ENCODE data around the gene JADE3. TPM values are rescaled to one million over a fixed set of nuclear protein-coding genes. Genes with fewer than 3 reads are reported as not detected.

The JADE3 gene
- under 1 TPM; 0.64 to 0.96 TPM for total RNA-seq

- POLR2A ChIA-PET: no interaction called here
- Mint-ChIP-seq H3K9me3 (no peaks in the 10 kb centered on the region), H3K36me3 (ENCODE audit: low read depth) (peaks cover 2% of the 10 kb centered on the region), H3K4me1 (peaks cover 8% of the 10 kb centered on the region), H3K4me3 (peak within 1 kb of the TSS; percentile 63), H3K27ac (no peak within 1 kb of the TSS), H3K27me3 (peaks cover 62% of the 10 kb centered on the region)
- CTCF ChIA-PET: interaction anchor here (2.1 kb wide), 1 partner anchor 9 kb away, joined by 7 read pairs; no protein-coding TSS in a partner anchor
- peak; percentile 25 for DNase-seq
Observed at GRCh38 chrX:46912098-46912602, at the start of gene JADE3. Gene JADE3 (plus strand): TSS chrX:46912421. CDS start chrX:46984895, 72,474 bp downstream.

DNA sequence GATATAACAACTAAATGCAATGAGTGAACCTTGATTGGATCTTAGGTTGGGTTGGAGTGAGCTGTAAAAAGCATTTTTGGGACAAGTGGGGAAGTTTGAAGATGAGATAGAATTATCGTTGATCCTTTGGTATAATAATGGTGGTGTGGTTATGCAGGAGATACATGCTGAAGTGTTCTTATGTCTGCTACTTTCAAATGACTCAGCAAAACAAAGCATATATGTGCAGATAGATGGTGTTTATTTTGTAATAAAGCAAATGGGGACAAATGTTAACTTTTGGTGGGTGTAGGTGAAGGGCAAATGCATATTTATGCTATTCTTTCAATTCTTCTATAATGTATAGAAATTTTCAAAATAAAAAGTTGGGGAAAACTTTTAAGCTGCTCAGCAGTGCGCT lies 49.1 kb upstream of the JADE3 start:
- Mint-ChIP-seq H3K4me3 (no peak overlapping the region), H3K9me3 (no peaks in the 10 kb centered on the region), H3K27me3 (no peaks in the 10 kb centered on the region), H3K36me3 (ENCODE audit: low read depth) (peaks cover 33% of the 10 kb centered on the region), H3K27ac (no peak overlapping the region), H3K4me1 (no peaks in the 10 kb centered on the region)
- no peak for DNase-seq
- ChIA-PET POLR2A (no interaction called here), CTCF (no interaction called here)

DNA sequence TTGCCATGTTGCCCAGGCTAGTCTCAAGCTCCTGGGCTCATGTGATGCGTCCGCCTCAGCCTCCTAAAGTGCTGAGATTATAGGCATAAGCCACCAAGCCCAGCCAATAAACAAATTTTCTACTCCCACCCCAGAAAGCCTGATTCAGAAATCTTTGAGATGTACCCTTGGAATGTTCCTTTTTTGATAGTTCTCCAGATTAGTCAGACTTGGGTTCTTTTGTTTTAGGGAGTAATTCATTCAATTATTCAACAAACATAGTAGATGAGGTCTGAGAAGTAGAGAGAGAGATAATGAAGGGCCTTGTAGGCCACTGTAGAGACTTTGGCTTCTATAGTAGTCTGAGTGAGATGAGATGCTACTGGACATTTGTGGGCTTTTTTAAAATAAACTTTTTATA lies 47.6 kb upstream of the JADE3 start:
- POLR2A ChIA-PET: no interaction called here

GRCh38 chrX:46865281-46865680 lies 46.9 kb upstream of the JADE3 start:
- no peaks in the 10 kb centered on the region for H3K9me3 Mint-ChIP-seq
- peaks cover 29% of the 10 kb centered on the region for H3K36me3 Mint-ChIP-seq (ENCODE audit: low read depth)
- DNase-seq: no peak
- POLR2A ChIA-PET: no interaction called here
- CTCF ChIA-PET: interaction anchor here (0.6 kb wide), 1 partner anchor 11 kb away, joined by 3 read pairs; no protein-coding TSS in a partner anchor
- H3K27ac Mint-ChIP-seq: peak overlapping the region; percentile 33
- no peak overlapping the region for H3K4me3 Mint-ChIP-seq
- no peaks in the 10 kb centered on the region for H3K27me3 Mint-ChIP-seq
- no peaks in the 10 kb centered on the region for H3K4me1 Mint-ChIP-seq

More for the DNA sequence above, 47.6 kb upstream of the JADE3 start:
- H3K4me1 Mint-ChIP-seq: no peaks in the 10 kb centered on the region
- no peaks in the 10 kb centered on the region for H3K27me3 Mint-ChIP-seq
- H3K27ac Mint-ChIP-seq: no peak overlapping the region
- no peak overlapping the region for H3K4me3 Mint-ChIP-seq
- CTCF ChIA-PET: interaction anchor here (0.6 to 1.0 kb wide), 2 partner anchors 12 to 25 kb away, joined by 3 to 8 read pairs; no protein-coding TSS in a partner anchor
- DNase-seq: no peak
- no peaks in the 10 kb centered on the region for H3K9me3 Mint-ChIP-seq
- H3K36me3 Mint-ChIP-seq (ENCODE audit: low read depth): peaks cover 31% of the 10 kb centered on the region

GRCh38 chrX:46866726-46867125 lies 45.5 kb upstream of the JADE3 start:
- Mint-ChIP-seq H3K9me3 (no peaks in the 10 kb centered on the region), H3K36me3 (ENCODE audit: low read depth) (peaks cover 27% of the 10 kb centered on the region), H3K4me1 (no peaks in the 10 kb centered on the region), H3K27ac (no peak overlapping the region), H3K27me3 (no peaks in the 10 kb centered on the region), H3K4me3 (no peak overlapping the region)
- DNase-seq: no peak
- ChIA-PET POLR2A (no interaction called here), CTCF (no interaction called here)

DNA sequence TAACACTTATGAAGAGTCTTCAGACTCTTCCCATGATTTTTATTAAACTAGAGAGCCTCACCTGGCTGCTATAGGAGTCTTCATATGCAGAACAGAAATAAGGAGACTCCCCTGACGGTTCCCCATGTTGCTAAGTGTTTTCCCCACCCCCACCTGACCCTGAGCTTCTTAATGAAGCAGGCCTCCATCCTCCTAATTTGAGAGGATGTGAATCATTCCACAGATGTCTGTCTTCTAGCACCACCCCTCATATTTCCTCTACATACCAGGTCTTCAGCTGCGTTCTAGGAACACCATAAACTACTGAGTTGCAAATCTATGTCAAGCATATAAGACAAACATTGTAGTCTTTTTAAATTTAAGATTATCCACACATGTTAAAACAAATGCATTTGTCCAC lies 38.5 kb upstream of the JADE3 start:
- H3K4me3 Mint-ChIP-seq: no peak overlapping the region
- ChIA-PET CTCF (no interaction called here), POLR2A (no interaction called here)
- H3K27ac Mint-ChIP-seq: no peak overlapping the region
- no peaks in the 10 kb centered on the region for H3K9me3 Mint-ChIP-seq
- DNase-seq: no peak
- no peaks in the 10 kb centered on the region for H3K27me3 Mint-ChIP-seq
- peaks cover 7% of the 10 kb centered on the region for H3K4me1 Mint-ChIP-seq
- H3K36me3 Mint-ChIP-seq (ENCODE audit: low read depth): peaks cover 8% of the 10 kb centered on the region

- Mint-ChIP-seq H3K4me1 (peaks cover 7% of the 10 kb centered on the region), H3K27me3 (no peaks in the 10 kb centered on the region), H3K4me3 (no peak overlapping the region), H3K9me3 (no peaks in the 10 kb centered on the region), H3K36me3 (ENCODE audit: low read depth) (peaks cover 5% of the 10 kb centered on the region), H3K27ac (no peak overlapping the region)
- POLR2A ChIA-PET: no interaction called here
- DNase-seq: no peak
- CTCF ChIA-PET: no interaction called here
Observed at GRCh38 chrX:46876901-46877300, 35.3 kb upstream of the JADE3 start.

GRCh38 chrX:46882266-46882665 lies 30.0 kb upstream of the JADE3 start:
- no peak for DNase-seq
- Mint-ChIP-seq H3K4me1 (no peaks in the 10 kb centered on the region), H3K27me3 (no peaks in the 10 kb centered on the region), H3K27ac (no peak overlapping the region), H3K9me3 (no peaks in the 10 kb centered on the region), H3K4me3 (no peak overlapping the region), H3K36me3 (ENCODE audit: low read depth) (peaks cover 6% of the 10 kb centered on the region)
- CTCF ChIA-PET: interaction anchor here (1.3 kb wide), 1 partner anchor 13 kb away, joined by 3 read pairs; no protein-coding TSS in a partner anchor
- POLR2A ChIA-PET: no interaction called here

DNA sequence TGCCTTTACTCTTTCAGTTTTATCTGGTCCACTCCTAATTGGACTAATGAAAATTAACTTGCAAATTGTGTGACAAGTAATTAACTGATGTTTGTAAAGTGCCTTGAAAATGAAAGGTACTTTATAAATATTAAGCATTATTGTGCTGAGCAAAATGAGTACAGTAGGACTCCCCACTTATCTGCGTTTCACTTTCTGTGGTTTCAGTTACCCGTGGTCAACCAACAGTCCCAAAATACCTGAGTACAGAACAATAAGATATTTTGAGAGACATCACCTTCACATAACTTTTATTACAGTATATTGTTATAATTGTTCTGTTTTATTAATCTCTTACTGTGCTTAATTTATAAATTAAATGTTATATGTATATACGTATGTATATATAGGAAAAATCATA lies 27.4 kb upstream of the JADE3 start:
- Mint-ChIP-seq H3K9me3 (no peaks in the 10 kb centered on the region), H3K4me3 (no peak overlapping the region), H3K36me3 (ENCODE audit: low read depth) (peaks cover 4% of the 10 kb centered on the region), H3K27me3 (no peaks in the 10 kb centered on the region), H3K27ac (no peak overlapping the region), H3K4me1 (no peaks in the 10 kb centered on the region)
- POLR2A ChIA-PET: no interaction called here
- CTCF ChIA-PET: interaction anchor here (1.1 kb wide), 1 partner anchor 18 kb away, joined by 4 read pairs; no protein-coding TSS in a partner anchor
- no peak for DNase-seq

GRCh38 chrX:46898207-46898606 lies 14.0 kb upstream of the JADE3 start:
- CTCF ChIA-PET: interaction anchor here (0.6 kb wide), 1 partner anchor 71 kb away, joined by 3 read pairs; no protein-coding TSS in a partner anchor
- Mint-ChIP-seq H3K36me3 (ENCODE audit: low read depth) (no peaks in the 10 kb centered on the region), H3K4me1 (no peaks in the 10 kb centered on the region), H3K27ac (no peak overlapping the region), H3K9me3 (no peaks in the 10 kb centered on the region), H3K27me3 (peaks cover 5% of the 10 kb centered on the region), H3K4me3 (no peak overlapping the region)
- no peak for DNase-seq
- POLR2A ChIA-PET: no interaction called here

DNA sequence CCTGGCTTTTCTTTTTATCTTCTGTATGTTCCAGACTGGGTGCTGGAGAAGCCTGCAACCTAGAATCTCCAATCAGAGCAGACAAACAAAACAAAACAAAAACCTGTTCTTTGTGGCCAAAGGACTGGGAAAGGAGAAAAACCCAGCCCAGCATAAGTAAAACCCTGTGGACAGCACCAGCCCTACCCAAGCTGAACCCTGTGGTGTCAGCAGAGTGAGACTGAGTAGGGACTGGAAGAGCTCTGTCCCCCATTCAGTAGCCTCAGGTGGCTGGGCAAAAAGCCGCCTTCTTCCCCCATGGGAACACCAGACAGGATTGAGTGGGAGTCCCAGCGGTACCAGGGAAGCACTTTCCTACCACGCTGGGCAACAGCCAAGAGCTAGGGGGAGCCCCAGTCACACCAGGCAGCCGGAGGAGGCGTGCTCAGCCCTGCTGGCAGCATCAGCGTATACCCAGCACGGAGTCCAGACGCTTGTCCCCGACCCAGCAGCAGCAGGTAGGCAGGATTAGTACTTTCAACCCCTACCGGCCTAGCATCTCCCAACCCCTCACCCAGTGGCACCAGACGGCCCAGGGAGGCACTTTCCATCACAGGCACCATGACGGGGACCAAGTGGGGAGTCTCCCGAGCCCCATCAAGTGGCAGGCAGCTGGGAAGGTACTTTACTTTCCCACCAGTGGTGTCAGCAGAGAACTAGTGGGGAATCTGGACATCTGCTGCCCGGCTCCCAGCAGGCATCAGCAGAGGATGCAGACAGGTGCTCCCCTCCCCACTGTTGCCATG lies 8.6 kb upstream of the JADE3 start:
- peak; percentile 54 for DNase-seq
- POLR2A ChIA-PET: no interaction called here
- H3K9me3 Mint-ChIP-seq: no peaks in the 10 kb centered on the region
- H3K36me3 Mint-ChIP-seq (ENCODE audit: low read depth): no peaks in the 10 kb centered on the region
- CTCF ChIA-PET: interaction anchor here (0.6 to 2.4 kb wide), 8 partner anchors 9 to 188 kb away, joined by 3 to 7 read pairs (median 4); partner anchors contain the start of gene JADE3
- no peak overlapping the region for H3K27ac Mint-ChIP-seq
- peaks cover 11% of the 10 kb centered on the region for H3K27me3 Mint-ChIP-seq
- H3K4me1 Mint-ChIP-seq: peaks cover 2% of the 10 kb centered on the region
- peak overlapping the region; percentile 40 for H3K4me3 Mint-ChIP-seq

GRCh38 chrX:46904626-46905025 lies 7.6 kb upstream of the JADE3 start:
- POLR2A ChIA-PET: no interaction called here
- no peak for DNase-seq
- peaks cover 2% of the 10 kb centered on the region for H3K4me1 Mint-ChIP-seq
- H3K4me3 Mint-ChIP-seq: no peak overlapping the region
- CTCF ChIA-PET: interaction anchor here (0.7 to 2.4 kb wide), 3 partner anchors 10 to 1039 kb away, joined by 3 to 6 read pairs (median 3); no protein-coding TSS in a partner anchor
- H3K27me3 Mint-ChIP-seq: peaks cover 19% of the 10 kb centered on the region
- H3K9me3 Mint-ChIP-seq: no peaks in the 10 kb centered on the region
- H3K27ac Mint-ChIP-seq: no peak overlapping the region
- no peaks in the 10 kb centered on the region for H3K36me3 Mint-ChIP-seq (ENCODE audit: low read depth)

GRCh38 chrX:46910415-46910814 lies 1.8 kb upstream of the JADE3 start:
- no peaks in the 10 kb centered on the region for H3K9me3 Mint-ChIP-seq
- no peak overlapping the region for H3K27ac Mint-ChIP-seq
- H3K4me1 Mint-ChIP-seq: peaks cover 8% of the 10 kb centered on the region
- no peak for DNase-seq
- CTCF ChIA-PET: no interaction called here
- POLR2A ChIA-PET: no interaction called here
- H3K36me3 Mint-ChIP-seq (ENCODE audit: low read depth): peaks cover 2% of the 10 kb centered on the region
- peaks cover 54% of the 10 kb centered on the region for H3K27me3 Mint-ChIP-seq
- no peak overlapping the region for H3K4me3 Mint-ChIP-seq

All from activated CD4-positive, alpha-beta T cell treated with anti-CD3 and anti-CD28 coated beads, Interleukin-2, amount 10 ng/mL, durations not matched to agents 7 days and 5 days (primary cell).